Stimulated activated CD4-positive, alpha-beta T cell treated with anti-CD3 and anti-CD28 coated beads, Interleukin-4, amount 100 ng/mL, for 1 hour (primary cell): ENCODE measurements around the gene SERPINB2.
A peak's percentile ranks its signal among the peaks of the same experiment; 100 is the strongest.
"Not testable (repeated sequence)": the region's sequence is repeated elsewhere in the genome, so short reads cannot be mapped to it uniquely, and the experiment has no call there.

Experiments used
- DNase-seq: peaks from one replicate; pipeline ENCODE4 v3.0.0-alpha.2; 2020

Gene SERPINB2

GRCh38 chr18:63889626-63890025 lies 2.1 kb downstream of the SERPINB2 start:
- no peak for DNase-seq

- DNase-seq = no peak
Observed at GRCh38 chr18:63890237-63890949, 2.9 kb downstream of the SERPINB2 start.

- no peak for DNase-seq
Observed at GRCh38 chr18:63890950-63891304, 3.4 kb downstream of the SERPINB2 start.

GRCh38 chr18:63892566-63892965 lies 5.1 kb downstream of the SERPINB2 start:
- no peak for DNase-seq

- no peak for DNase-seq
Observed at GRCh38 chr18:63894106-63894772, 6.7 kb downstream of the SERPINB2 start.

DNA sequence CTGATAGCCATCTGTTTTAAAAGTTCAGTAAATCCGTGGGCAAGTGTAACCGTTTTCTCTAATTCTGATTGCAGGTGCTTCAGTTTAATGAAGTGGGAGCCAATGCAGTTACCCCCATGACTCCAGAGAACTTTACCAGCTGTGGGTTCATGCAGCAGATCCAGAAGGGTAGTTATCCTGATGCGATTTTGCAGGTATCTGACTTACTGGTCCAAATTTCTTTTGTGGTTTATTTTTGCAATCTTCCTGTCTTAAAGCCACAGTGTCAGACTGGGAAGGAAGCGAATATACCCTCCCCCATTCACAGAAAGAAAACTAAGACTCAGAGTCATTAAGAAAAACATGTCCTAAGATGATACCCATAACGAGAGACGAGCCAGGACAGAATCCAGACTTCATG lies 7.7 kb downstream of the SERPINB2 start:
- DNase-seq = no peak

GRCh38 chr18:63897072-63897471 lies 9.6 kb downstream of the SERPINB2 start:
- no peak for DNase-seq

- DNase-seq = no peak
Observed at GRCh38 chr18:63899206-63899605, 11.7 kb downstream of the SERPINB2 start.

DNA sequence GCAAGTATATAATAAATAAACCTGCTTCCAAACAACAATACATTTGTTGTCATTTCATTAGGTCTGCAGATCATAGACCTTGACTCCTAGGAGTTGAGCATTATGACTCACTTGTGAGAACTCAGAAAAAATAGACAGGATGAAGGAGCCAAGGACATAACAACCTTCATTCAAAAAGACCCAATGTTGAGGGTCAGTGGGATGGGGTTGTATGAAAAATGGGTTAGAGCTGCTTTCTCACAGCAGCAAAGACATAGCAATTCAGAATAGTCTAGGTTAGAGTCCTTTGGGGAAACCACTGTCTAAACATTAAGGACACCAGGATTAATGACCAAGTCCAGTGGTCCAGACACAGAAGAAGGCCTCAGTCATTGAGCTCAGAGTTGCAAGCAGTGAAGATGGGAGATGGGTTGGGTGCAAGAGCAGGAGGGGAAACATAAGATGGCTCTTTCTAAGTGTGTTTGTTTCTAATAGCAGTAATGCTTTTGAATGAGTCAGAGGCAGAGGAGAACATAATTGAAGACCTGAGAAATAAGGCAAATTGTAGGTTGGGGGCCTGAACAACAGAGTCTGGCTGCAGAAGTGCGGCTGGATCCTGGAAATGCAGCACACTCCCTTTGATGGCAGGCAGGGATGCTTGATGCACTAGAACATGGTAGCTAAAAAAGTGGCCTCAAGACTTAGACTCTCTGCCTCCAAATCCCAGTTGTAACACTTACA lies 16.5 kb downstream of the SERPINB2 start:
- no peak for DNase-seq

DNA sequence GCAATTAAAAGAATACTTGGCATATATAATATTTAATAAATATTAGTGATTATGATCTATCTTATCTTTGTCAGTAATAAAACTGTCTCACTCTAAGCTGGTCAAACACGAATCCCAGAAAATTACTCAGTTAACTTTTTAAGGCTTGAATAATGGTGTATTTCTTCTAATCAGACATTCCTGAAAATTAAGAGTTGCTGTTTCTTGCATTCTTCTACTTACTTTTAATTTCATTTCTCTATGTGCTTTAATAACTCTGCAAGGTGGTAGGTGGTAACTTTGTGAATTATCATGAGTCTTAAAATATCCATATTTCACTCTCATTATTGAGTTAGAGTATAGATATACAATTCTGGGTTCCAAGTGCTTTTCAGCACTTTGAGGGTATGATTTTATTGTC lies 17.2 kb downstream of the SERPINB2 start:
- no peak for DNase-seq

GRCh38 chr18:63905361-63905760 lies 17.9 kb downstream of the SERPINB2 start:
- DNase-seq = no peak

DNA sequence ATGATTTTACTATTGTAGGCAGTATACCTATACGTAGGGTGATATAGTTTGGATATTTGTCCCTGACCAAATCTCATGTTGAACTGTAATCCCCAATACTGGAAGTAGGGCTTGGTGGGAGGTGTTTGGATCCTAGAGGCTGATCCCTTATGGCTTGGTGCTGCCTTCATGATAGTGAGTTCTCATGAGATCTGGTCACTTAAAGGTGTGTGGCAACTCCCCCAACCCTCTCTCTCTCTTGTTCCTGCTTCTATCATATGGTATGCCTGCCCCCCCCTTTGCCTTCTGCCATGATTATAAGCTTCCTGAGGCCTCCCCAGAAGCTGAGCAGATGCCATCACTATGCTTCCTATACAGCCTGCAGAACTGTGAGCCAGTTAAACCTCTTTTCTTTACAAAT lies 18.6 kb downstream of the SERPINB2 start:
- no peak for DNase-seq

GRCh38 chr18:63907664-63908063 lies 20.2 kb downstream of the SERPINB2 start, which contains the start of gene SERPINB10:
Gene SERPINB10, plus strand, starts transcription at chr18:63907958. Its CDS starts 7,553 bp downstream, at chr18:63915511.
- DNase-seq = no peak

GRCh38 chr18:63908858-63909257 lies 21.4 kb downstream of the SERPINB2 start:
- no peak for DNase-seq

DNA sequence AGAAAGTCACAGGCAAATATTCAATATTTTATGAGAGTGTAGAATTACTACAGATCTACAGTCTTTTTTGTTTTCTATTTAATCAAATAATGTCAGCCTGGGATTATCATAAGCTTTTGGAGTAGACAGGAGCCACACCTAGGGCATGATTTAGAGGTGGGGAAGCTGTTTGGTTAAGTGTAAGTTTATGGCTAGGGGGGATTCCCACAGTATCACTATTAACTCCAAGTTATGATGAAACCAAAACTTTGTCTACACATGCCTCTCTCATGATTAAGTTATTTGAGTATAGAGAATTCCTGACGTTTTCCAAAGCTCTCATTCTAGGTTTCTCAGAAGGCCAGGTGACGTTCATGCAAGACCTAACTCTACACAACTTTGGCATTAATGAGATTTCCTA lies 22.4 kb downstream of the SERPINB2 start:
- no peak for DNase-seq

- no peak for DNase-seq
Observed at GRCh38 chr18:63917817-63918216, 30.3 kb downstream of the SERPINB2 start.

DNA sequence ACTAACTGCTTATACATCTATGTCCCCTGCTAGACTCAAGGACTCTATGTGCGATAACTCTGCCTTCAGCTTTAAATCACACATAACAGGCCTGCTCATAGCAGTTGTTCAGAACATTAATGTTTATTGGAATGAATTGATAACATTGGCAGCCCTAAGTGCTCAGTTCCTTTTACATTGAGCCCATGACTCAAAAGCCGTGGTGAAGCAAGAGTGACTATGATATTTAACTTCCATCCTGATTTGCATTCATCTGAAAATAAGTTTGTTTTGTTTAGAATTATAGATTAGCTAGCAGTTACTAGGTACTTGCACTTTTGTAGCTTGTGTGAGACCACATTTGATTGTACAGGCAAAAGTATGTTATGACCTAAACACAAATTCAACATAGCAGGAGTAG lies 34.5 kb downstream of the SERPINB2 start:
- DNase-seq = no peak

GRCh38 chr18:63924551-63924950 lies 37.0 kb downstream of the SERPINB2 start:
- no peak for DNase-seq

- DNase-seq = no peak
Observed at GRCh38 chr18:63928331-63928730, 40.8 kb downstream of the SERPINB2 start.

DNA sequence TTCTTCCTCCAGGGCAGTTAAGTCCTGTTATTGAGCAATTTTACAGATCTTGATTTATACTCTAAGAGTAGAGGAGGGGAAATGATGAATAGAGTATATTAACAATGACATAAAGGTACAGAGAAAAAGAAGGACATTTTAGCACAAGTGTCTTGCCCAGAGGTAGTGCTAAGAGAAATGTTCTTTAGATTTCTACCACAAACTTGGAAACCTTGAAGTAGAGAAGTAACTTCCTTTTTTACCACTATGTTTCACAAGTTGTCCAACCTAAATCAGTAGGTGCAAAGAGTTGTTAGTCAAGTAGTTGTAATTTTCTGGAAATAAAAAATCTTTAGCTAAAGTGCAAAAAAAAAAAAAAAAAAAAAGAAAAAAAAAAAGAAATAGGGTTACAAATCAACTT lies 41.9 kb downstream of the SERPINB2 start:
- DNase-seq = not testable (repeated sequence)

DNA sequence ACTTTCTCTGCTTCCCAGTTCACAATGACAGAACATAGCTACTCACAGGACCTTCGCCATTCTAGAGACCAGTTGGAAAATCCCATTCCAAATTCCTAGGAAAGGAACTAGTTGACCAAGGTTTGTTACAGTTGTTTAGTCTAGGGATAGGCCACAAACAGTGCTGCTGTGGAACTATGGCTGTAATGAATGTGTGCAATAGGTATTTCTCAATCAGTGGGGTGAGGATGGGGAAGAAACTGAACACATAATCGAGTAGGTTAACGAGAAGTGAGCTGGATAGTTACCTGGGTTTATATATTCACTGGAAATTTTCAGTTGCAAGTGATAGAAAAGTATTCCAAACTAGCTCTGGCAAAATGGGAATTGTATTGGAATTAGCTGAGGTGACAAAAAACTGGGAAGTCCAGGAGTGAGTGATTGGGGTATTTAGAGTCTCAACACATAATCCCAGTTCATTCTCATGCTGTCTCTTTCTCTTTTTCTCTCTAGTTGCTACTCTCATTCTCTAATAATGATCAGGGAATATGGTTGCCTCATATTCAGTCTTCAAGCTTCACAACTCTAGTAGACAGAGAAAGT lies 43.4 kb downstream of the SERPINB2 start:
- DNase-seq = no peak

DNA sequence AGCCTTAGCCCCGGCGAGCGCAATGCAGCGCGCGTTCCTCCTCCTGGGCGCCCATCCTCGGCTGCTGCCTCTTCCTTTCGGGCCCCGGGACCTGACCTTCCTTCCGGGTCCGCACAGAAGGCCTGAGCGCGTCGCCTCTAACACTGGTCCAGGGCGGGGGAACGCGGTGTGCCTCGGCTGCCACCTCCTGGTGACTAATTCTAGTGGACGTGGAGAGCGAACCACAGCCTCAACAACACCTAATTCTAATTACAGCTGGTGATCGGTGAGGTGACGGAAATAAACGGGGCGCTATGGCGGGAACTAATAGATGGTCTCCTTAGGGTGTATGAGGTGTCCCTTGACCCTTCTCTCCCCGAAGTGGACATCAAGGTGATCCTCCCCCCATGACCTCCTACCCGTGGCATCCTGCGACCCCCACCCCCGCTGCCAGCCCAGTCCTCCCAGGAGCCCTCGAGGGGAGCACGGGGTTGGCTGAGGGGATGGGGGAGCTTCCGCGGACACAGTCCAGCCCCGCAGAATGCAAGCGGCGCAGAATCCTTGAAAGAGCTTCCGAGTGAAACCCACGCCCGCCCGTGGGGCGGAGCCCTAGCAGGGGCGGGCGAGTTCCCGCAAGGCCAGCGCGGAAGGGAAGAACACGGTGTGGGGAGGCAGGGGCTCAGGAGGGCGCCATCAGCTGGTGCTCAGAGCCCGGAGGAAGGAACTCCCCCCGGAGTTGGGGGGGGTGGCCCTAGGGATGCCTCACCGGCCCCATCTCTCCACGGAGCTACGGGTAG lies 48.8 kb downstream of the SERPINB2 start:
- peak; percentile 56 for DNase-seq

GRCh38 chr18:63936932-63937393 lies 49.5 kb downstream of the SERPINB2 start:
- no peak for DNase-seq
